GM12878 (cell line): ENCODE data around the gene OTX2. TPM values are rescaled to one million over a fixed set of nuclear protein-coding genes. Genes with fewer than 3 reads are reported as not detected.

Experiments used
- ATAC-seq: fragments of 200-7000 bp; cut with Tn5 transposase; 3 replicates; pipeline ENCODE4 v1.9.1; 2020; ENCODE audit warnings: mild to moderate bottlenecking, moderate library complexity
- BruUV-seq: library from RNA; stranded (reverse); fragments of 400-500 nt; replicated peaks from 2 replicates; lab custom pipeline; 2021; lab: Mats Ljungman, UMichigan
- CTCF ChIA-PET: fragments of 300-600 bp; sonication (Branson Sonifier 250); formaldehyde crosslinking; extraction: SDS; loops from one replicate; lab custom pipeline; 2021; ENCODE audit warnings: inconsistent platforms; lab: Yijun Ruan, JAX
- POLR2A ChIA-PET: fragments of 350-600 bp; formaldehyde crosslinking; extraction: SDS; loops from one replicate; lab custom pipeline; 2021; ENCODE audit warnings: inconsistent platforms; lab: Charles Lee
- RAD21 ChIA-PET: fragments of 300-600 bp; sonication (Branson Sonifier 250); formaldehyde crosslinking; loops from one replicate; lab custom pipeline; 2023; ENCODE audit warnings: antibody characterized with exemption; ENCODE audit not compliant: unreplicated experiment; lab: Charles Lee
- SMC1A ChIA-PET: fragments of 300-600 bp; sonication (Branson Sonifier 250); formaldehyde crosslinking; loops from one replicate; lab custom pipeline; 2023; ENCODE audit not compliant: unreplicated experiment, uncharacterized antibody; lab: Charles Lee
- DNase-seq: peaks from one replicate; pipeline ENCODE4 v3.0.0-alpha.2; 2011; ENCODE audit warnings: low read depth, low spot score
- FAIRE-seq: peaks from 3 replicates; lab custom pipeline; 2011; peaks lifted over from hg19 to GRCh38; lab: Jason Lieb, UNC
- H2AFZ ChIP-seq: 2 replicates; pipeline ENCODE4 v1.6.0; 2011; ENCODE audit warnings: low read depth, low read length, control low read depth; ENCODE audit not compliant: control insufficient read depth
- H3K27ac ChIP-seq: 2 replicates; pipeline ENCODE4 v1.5.1; 2011; ENCODE audit warnings: control low read depth; ENCODE audit not compliant: control insufficient read depth, insufficient read depth
- H3K27me3 ChIP-seq, 2 experiments: replicated peaks in 1 of 2; 2 replicates each; pipeline versions ENCODE4 v1.6.0 to v1.6.1; 2011; ENCODE audit warnings: low read length in 1 of 2; ENCODE audit not compliant: control insufficient read depth in 2 of 2, insufficient read depth in 2 of 2
- H3K36me3 ChIP-seq, 2 experiments: 2 replicates each; pipeline ENCODE4 v1.5.1; 2011; ENCODE audit warnings: low read length in 1 of 2; ENCODE audit not compliant: control insufficient read depth in 2 of 2, insufficient read depth in 2 of 2
- H3K4me1 ChIP-seq: 2 replicates; pipeline ENCODE4 v1.6.1; 2011; ENCODE audit warnings: mild to moderate bottlenecking, low read length, moderate library complexity, mixed read lengths; ENCODE audit not compliant: control insufficient read depth, insufficient read depth
- H3K4me2 ChIP-seq: 2 replicates; pipeline ENCODE4 v1.6.0; 2011; ENCODE audit warnings: control low read depth; ENCODE audit not compliant: control insufficient read depth, insufficient read depth
- H3K4me3 ChIP-seq: fragments of 200-600 bp; sonication (generic); 2 replicates; pipeline ENCODE4 v1.5.1; 2016
- H3K79me2 ChIP-seq: 2 replicates; pipeline ENCODE4 v1.6.0; 2011; ENCODE audit warnings: low read length; ENCODE audit not compliant: control insufficient read depth, insufficient read depth
- H3K9ac ChIP-seq: 2 replicates; pipeline ENCODE4 v1.8.0; 2011; ENCODE audit warnings: low read length, control low read depth, mixed read lengths; ENCODE audit not compliant: control insufficient read depth, insufficient read depth
- H3K9me3 ChIP-seq: replicated peaks from 3 replicates; pipeline ENCODE4 v1.5.1; 2011; ENCODE audit warnings: mild to moderate bottlenecking, low read length; ENCODE audit not compliant: control insufficient read depth, insufficient read depth
- H4K20me1 ChIP-seq: 2 replicates; pipeline ENCODE4 v1.6.0; 2011; ENCODE audit not compliant: control insufficient read depth, insufficient read depth
- BACH1 ChIP-seq: fragments of 450-650 bp; IDR thresholded peaks from 2 replicates; pipeline ENCODE4 v1.6.1; 2017; ENCODE audit warnings: mild to moderate bottlenecking, borderline replicate concordance
- CBX5 ChIP-seq: sonication (generic); IDR thresholded peaks from 2 replicates; pipeline ENCODE4 v1.6.1; 2016; ENCODE audit warnings: low read depth, moderate library complexity, mild to moderate bottlenecking, inconsistent platforms
- NBN ChIP-seq: fragments of 450-650 bp; IDR thresholded peaks from 2 replicates; pipeline ENCODE4 v1.6.1; 2016
- POLR2AphosphoS2 ChIP-seq: IDR thresholded peaks from 2 replicates; pipeline ENCODE4 v1.6.1; 2011; ENCODE audit warnings: low read depth, mild to moderate bottlenecking, low read length, improper control_type of control experiment, moderate library complexity
- SMAD5 ChIP-seq: IDR thresholded peaks from 2 replicates; pipeline ENCODE4 v1.6.1; 2016; ENCODE audit warnings: antibody characterized with exemption, low read depth
- WGBS: methylation state at CpG from one replicate; pipeline ENCODE4 v1.1.6; 2016; ENCODE audit warnings: low lambda C conversion rate; ENCODE audit not compliant: insufficient replicate concordance, insufficient coverage; ENCODE audit errors: missing lambda C conversion rate; 5-methylcytosine and 5-hydroxymethylcytosine counted together
- in situ Hi-C: fragments of 300-500 bp; cut with MboI; formaldehyde crosslinking; loops from 9 replicates; pipeline ENCODE4 v1.14.3; 2018; ENCODE audit warnings: mixed read lengths
- intact Hi-C: fragments of 100-400 bp; cut with micrococcal nuclease; formaldehyde crosslinking; loops from one replicate; pipeline ENCODE4 v1.14.2; 2022; ENCODE audit not compliant: unreplicated experiment
- polyA plus RNA-seq, 11 experiments: library from polyadenylated mRNA; depleted of rRNA in 4 of 11; unstranded in 6 of 11; stranded (reverse) in 5 of 11; fragments of >200 nt; fragmentation: Nextera tagmentation in 4 of 11; fragmentation: Illumina TruSeq in 1 of 11; extraction: Ambion mirVana in 4 of 11; extraction: Trizol in 1 of 11; gene quantifications; 1 replicate in 1 of 11; 2 replicates in 10 of 11; pipeline versions ENCODE4 v1.2.1 to v1.2.3, GENCODE V29; 2011 to 2016; ENCODE audit warnings: inconsistent platforms in 2 of 11, missing spikeins in 2 of 11, low read depth in 1 of 11
- total RNA-seq, 4 experiments: library from RNA; depleted of rRNA in 3 of 4; stranded (reverse); fragments of >200 nt in 3 of 4; fragmentation: Illumina TruSeq in 1 of 4; extraction: Trizol in 1 of 4; gene quantifications; 2 replicates each; pipeline versions ENCODE4 v1.2.1 to v1.2.3, GENCODE V29; 2013 to 2021
- TF ChIP-seq, protein P1 (sequence below): fragments of 450-650 bp; formaldehyde crosslinking; IDR thresholded peaks from 2 replicates; pipeline ENCODE4 v1.4.0; 2020; ENCODE audit warnings: mild to moderate bottlenecking, moderate library complexity
- TF ChIP-seq, protein P2 (sequence below): fragments of 450-650 bp; conservative IDR thresholded peaks from 2 replicates; pipeline ENCODE4 v1.6.1; 2017; ENCODE audit warnings: mild to moderate bottlenecking, moderate library complexity
- TF ChIP-seq, protein P3 (sequence below): fragments of 450-650 bp; IDR thresholded peaks from 2 replicates; pipeline ENCODE4 v1.6.1; 2017; ENCODE audit warnings: antibody characterized with exemption, mild to moderate bottlenecking, moderate library complexity
- TF ChIP-seq, protein P4 (sequence below): IDR thresholded peaks from 2 replicates; pipeline ENCODE4 v1.6.1; 2011; ENCODE audit warnings: borderline replicate concordance, low read depth, mild to moderate bottlenecking, moderate library complexity, low read length; ENCODE audit not compliant: insufficient read depth, poor library complexity, severe bottlenecking
- TF ChIP-seq, protein P5 (sequence below): fragments of 450-650 bp; IDR thresholded peaks from 2 replicates; pipeline ENCODE4 v1.6.1; 2014; ENCODE audit warnings: mild to moderate bottlenecking

The OTX2 gene
- total and polyA plus RNA-seq, 10 of the 15 experiments (the other 5 are each of a cell fraction or from before 2014, with no cell fraction given) = not detected

DNA sequence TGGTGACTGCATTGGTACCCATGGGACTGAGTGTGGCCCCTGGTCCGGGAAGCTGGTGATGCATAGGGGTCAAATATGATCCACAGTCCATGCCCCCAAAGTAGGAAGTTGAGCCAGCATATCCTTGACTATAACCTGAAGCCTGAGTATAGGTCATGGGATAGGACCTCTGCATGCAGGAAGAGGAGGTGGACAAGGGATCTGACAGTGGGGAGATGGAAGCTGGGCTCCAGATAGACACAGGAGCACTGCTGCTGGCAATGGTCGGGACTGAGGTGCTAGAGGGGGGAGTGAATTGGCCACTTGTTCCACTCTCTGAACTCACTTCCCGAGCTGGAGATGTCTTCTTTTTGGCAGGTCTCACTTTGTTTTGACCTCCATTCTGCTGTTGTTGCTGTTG lies 8.4 kb downstream of the OTX2 start:
- BruUV-seq = no TSS peak
- ChIA-PET POLR2A (no interaction called here), RAD21 (interaction anchor here (0.6 kb wide), 1 partner anchor 1391 kb away, joined by 3 read pairs; no protein-coding TSS in a partner anchor), CTCF (no interaction called here), SMC1A (no interaction called here)
- DNase-seq (no peak), ATAC-seq (no peak), FAIRE-seq (no peak)
- Histone ChIP-seq H3K4me1 (no peaks in the 10 kb centered on the region), H3K79me2 (no peaks in the 10 kb centered on the region), H3K4me2 (no peak overlapping the region), H2AFZ (no peak overlapping the region), H3K4me3 (no peak overlapping the region), H3K36me3 (no peaks in the 10 kb centered on the region), H3K9ac (no peak overlapping the region), H3K27ac (no peak overlapping the region), H3K9me3 (no peaks in the 10 kb centered on the region), H3K27me3 (peaks cover 15 to 39% of the 10 kb centered on the region in 2 experiments), H4K20me1 (no peaks in the 10 kb centered on the region)
- intact Hi-C loops (no loop called here), in situ Hi-C loops (no loop called here)
- 5% methylated on average over 3 of the region's 3 CpGs for WGBS
- TF ChIP-seq, protein P1, sequence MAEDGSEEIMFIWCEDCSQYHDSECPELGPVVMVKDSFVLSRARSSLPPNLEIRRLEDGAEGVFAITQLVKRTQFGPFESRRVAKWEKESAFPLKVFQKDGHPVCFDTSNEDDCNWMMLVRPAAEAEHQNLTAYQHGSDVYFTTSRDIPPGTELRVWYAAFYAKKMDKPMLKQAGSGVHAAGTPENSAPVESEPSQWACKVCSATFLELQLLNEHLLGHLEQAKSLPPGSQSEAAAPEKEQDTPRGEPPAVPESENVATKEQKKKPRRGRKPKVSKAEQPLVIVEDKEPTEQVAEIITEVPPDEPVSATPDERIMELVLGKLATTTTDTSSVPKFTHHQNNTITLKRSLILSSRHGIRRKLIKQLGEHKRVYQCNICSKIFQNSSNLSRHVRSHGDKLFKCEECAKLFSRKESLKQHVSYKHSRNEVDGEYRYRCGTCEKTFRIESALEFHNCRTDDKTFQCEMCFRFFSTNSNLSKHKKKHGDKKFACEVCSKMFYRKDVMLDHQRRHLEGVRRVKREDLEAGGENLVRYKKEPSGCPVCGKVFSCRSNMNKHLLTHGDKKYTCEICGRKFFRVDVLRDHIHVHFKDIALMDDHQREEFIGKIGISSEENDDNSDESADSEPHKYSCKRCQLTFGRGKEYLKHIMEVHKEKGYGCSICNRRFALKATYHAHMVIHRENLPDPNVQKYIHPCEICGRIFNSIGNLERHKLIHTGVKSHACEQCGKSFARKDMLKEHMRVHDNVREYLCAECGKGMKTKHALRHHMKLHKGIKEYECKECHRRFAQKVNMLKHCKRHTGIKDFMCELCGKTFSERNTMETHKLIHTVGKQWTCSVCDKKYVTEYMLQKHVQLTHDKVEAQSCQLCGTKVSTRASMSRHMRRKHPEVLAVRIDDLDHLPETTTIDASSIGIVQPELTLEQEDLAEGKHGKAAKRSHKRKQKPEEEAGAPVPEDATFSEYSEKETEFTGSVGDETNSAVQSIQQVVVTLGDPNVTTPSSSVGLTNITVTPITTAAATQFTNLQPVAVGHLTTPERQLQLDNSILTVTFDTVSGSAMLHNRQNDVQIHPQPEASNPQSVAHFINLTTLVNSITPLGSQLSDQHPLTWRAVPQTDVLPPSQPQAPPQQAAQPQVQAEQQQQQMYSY = no peak
- TF ChIP-seq SMAD5 (no peak), POLR2AphosphoS2 (no peak), CBX5 (no peak), NBN (no peak), BACH1 (no peak)
- TF ChIP-seq, protein P2, sequence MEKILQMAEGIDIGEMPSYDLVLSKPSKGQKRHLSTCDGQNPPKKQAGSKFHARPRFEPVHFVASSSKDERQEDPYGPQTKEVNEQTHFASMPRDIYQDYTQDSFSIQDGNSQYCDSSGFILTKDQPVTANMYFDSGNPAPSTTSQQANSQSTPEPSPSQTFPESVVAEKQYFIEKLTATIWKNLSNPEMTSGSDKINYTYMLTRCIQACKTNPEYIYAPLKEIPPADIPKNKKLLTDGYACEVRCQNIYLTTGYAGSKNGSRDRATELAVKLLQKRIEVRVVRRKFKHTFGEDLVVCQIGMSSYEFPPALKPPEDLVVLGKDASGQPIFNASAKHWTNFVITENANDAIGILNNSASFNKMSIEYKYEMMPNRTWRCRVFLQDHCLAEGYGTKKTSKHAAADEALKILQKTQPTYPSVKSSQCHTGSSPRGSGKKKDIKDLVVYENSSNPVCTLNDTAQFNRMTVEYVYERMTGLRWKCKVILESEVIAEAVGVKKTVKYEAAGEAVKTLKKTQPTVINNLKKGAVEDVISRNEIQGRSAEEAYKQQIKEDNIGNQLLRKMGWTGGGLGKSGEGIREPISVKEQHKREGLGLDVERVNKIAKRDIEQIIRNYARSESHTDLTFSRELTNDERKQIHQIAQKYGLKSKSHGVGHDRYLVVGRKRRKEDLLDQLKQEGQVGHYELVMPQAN = no peak
- TF ChIP-seq, protein P3, sequence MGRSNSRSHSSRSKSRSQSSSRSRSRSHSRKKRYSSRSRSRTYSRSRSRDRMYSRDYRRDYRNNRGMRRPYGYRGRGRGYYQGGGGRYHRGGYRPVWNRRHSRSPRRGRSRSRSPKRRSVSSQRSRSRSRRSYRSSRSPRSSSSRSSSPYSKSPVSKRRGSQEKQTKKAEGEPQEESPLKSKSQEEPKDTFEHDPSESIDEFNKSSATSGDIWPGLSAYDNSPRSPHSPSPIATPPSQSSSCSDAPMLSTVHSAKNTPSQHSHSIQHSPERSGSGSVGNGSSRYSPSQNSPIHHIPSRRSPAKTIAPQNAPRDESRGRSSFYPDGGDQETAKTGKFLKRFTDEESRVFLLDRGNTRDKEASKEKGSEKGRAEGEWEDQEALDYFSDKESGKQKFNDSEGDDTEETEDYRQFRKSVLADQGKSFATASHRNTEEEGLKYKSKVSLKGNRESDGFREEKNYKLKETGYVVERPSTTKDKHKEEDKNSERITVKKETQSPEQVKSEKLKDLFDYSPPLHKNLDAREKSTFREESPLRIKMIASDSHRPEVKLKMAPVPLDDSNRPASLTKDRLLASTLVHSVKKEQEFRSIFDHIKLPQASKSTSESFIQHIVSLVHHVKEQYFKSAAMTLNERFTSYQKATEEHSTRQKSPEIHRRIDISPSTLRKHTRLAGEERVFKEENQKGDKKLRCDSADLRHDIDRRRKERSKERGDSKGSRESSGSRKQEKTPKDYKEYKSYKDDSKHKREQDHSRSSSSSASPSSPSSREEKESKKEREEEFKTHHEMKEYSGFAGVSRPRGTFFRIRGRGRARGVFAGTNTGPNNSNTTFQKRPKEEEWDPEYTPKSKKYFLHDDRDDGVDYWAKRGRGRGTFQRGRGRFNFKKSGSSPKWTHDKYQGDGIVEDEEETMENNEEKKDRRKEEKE = no peak
- TF ChIP-seq, protein P4, sequence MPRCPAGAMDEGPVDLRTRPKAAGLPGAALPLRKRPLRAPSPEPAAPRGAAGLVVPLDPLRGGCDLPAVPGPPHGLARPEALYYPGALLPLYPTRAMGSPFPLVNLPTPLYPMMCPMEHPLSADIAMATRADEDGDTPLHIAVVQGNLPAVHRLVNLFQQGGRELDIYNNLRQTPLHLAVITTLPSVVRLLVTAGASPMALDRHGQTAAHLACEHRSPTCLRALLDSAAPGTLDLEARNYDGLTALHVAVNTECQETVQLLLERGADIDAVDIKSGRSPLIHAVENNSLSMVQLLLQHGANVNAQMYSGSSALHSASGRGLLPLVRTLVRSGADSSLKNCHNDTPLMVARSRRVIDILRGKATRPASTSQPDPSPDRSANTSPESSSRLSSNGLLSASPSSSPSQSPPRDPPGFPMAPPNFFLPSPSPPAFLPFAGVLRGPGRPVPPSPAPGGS = no peak
- TF ChIP-seq, protein P5, sequence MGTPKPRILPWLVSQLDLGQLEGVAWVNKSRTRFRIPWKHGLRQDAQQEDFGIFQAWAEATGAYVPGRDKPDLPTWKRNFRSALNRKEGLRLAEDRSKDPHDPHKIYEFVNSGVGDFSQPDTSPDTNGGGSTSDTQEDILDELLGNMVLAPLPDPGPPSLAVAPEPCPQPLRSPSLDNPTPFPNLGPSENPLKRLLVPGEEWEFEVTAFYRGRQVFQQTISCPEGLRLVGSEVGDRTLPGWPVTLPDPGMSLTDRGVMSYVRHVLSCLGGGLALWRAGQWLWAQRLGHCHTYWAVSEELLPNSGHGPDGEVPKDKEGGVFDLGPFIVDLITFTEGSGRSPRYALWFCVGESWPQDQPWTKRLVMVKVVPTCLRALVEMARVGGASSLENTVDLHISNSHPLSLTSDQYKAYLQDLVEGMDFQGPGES = no peak
